DOHH2 (cell line): Measurements from ENCODE around the gene CYB5B.

Experiments
- CTCF ChIP-seq: fragments of 200-600 bp; sonication (generic); IDR thresholded peaks from one replicate; pipeline ENCODE4 v1.5.1; 2014; ENCODE audit warnings: antibody characterized with exemption, mild to moderate bottlenecking, low read depth, low read length; ENCODE audit not compliant: poor library complexity, severe bottlenecking
- EZH2phosphoT487 ChIP-seq: fragments of 200-600 bp; sonication (generic); IDR thresholded peaks from 2 replicates; pipeline ENCODE4 v1.6.1; 2017; ENCODE audit warnings: borderline replicate concordance, mild to moderate bottlenecking, antibody characterized with exemption, low read length, moderate library complexity, mixed read lengths

GRCh38 chr16:69434066-69434465 is 9.6 kb downstream of the CYB5B start:
- no peak for TF ChIP-seq CTCF
- no peak for TF ChIP-seq EZH2phosphoT487
